GM19328 (cell line): ENCODE results near the gene CFAP54.

Experiments
- ATAC-seq: cut with Tn5 transposase; IDR thresholded peaks from one replicate; pipeline ENCODE4 v1.9.1; 2021; ENCODE audit warnings: mild to moderate bottlenecking, moderate library complexity; ENCODE audit not compliant: unreplicated experiment

The CFAP54 gene

GRCh38 chr12:96503976-96504375, 14.6 kb downstream of the CFAP54 start:
- ATAC-seq = no peak

GRCh38 chr12:96506776-96507175, 17.4 kb downstream of the CFAP54 start:
- ATAC-seq = no peak

GRCh38 chr12:96510306-96510764, 21.0 kb downstream of the CFAP54 start:
- no peak for ATAC-seq

- no peak for ATAC-seq
These were observed 23.8 kb downstream of the CFAP54 start for GRCh38 chr12:96513166-96513565.

GRCh38 chr12:96513681-96514080, 24.3 kb downstream of the CFAP54 start:
- ATAC-seq = no peak

- ATAC-seq = peak; percentile 74
These were observed 25.0 kb downstream of the CFAP54 start for GRCh38 chr12:96514328-96514727.

- peak; percentile 60 for ATAC-seq
These were observed 27.4 kb downstream of the CFAP54 start for GRCh38 chr12:96516472-96517430.

GRCh38 chr12:96520767-96521166, 31.4 kb downstream of the CFAP54 start:
- no peak for ATAC-seq

- no peak for ATAC-seq
These were observed 32.7 kb downstream of the CFAP54 start for GRCh38 chr12:96521895-96522682.

GRCh38 chr12:96522690-96523089, 33.3 kb downstream of the CFAP54 start:
- no peak for ATAC-seq

GRCh38 chr12:96526110-96526509, 36.7 kb downstream of the CFAP54 start:
- no peak for ATAC-seq

- ATAC-seq = no peak
These were observed 40.5 kb downstream of the CFAP54 start for GRCh38 chr12:96529912-96530311.

GRCh38 chr12:96534339-96534738, 45.0 kb downstream of the CFAP54 start:
- ATAC-seq = no peak

- no peak for ATAC-seq
These were observed 59.0 kb downstream of the CFAP54 start for GRCh38 chr12:96548384-96548783.

GRCh38 chr12:96549341-96549740, 60.0 kb downstream of the CFAP54 start:
- no peak for ATAC-seq

GRCh38 chr12:96570579-96570978, 81.2 kb downstream of the CFAP54 start:
- ATAC-seq = peak; percentile 32

- peak; percentile 83 for ATAC-seq
These were observed 81.9 kb downstream of the CFAP54 start for GRCh38 chr12:96571101-96571862.

GRCh38 chr12:96578526-96579125, 89.2 kb downstream of the CFAP54 start:
- ATAC-seq = peak; percentile 77

GRCh38 chr12:96585977-96586376, 96.6 kb downstream of the CFAP54 start:
- no peak for ATAC-seq

- ATAC-seq = no peak
These were observed 98.3 kb downstream of the CFAP54 start for GRCh38 chr12:96587691-96588090.

GRCh38 chr12:96590970-96591369, 101.6 kb downstream of the CFAP54 start:
- ATAC-seq = no peak
